GM18951 (cell line): ENCODE data around the gene HPS4.

Experiments used
- POLR2A ChIP-seq: IDR thresholded peaks from 4 replicates; pipeline ENCODE4 v1.6.1; 2011; ENCODE audit warnings: mild to moderate bottlenecking; ENCODE audit not compliant: insufficient read length, insufficient read depth; ENCODE audit errors: extremely low read depth
- in situ Hi-C: fragments of 300-500 bp; cut with MboI; formaldehyde crosslinking; loops from one replicate; pipeline ENCODE4 v1.12.0; 2022; ENCODE audit warnings: low sequenced_read_pairs, mixed read lengths, inconsistent platforms; ENCODE audit not compliant: unreplicated experiment

HPS4 gene

GRCh38 chr22:26486394-26486793, 2.8 kb upstream of the HPS4 start:
- in situ Hi-C loops: no loop called here
- TF ChIP-seq POLR2A: no peak

DNA sequence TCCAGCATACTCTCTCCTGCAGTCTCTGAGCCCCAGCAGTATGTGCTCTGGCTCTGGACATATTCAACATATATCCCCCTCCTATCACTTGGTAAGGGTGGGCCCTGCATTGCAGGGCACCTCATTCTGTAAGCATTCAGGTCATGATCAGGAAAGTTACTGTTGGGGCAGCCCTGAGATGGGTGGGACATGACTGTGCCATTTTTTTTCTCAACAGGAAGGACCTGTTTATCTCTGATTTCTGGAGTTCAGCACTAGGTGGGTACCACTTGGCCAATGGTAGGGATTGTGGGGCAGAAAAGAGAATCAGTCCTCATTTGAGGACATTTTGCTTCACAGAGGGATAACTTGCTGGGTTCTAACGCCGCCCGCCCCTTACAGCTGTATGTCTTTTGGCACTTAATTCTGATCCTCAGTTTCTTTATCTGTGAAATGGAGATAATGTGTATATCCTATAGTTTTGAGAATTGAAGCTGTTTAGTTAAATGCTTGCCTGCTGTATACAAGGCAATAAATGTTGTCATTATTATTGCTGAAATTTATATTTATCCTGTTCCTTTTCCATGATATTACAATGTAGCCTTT, 2.3 kb upstream of the HPS4 start:
- in situ Hi-C loops: no loop called here
- TF ChIP-seq POLR2A: no peak

- in situ Hi-C loops: no loop called here
- TF ChIP-seq POLR2A: no peak
Observed at GRCh38 chr22:26485013-26485412, 1.4 kb upstream of the HPS4 start.

GRCh38 chr22:26484360-26484706, 750 bp upstream of the HPS4 start:
- no peak for TF ChIP-seq POLR2A
- in situ Hi-C loops: no loop called here

DNA sequence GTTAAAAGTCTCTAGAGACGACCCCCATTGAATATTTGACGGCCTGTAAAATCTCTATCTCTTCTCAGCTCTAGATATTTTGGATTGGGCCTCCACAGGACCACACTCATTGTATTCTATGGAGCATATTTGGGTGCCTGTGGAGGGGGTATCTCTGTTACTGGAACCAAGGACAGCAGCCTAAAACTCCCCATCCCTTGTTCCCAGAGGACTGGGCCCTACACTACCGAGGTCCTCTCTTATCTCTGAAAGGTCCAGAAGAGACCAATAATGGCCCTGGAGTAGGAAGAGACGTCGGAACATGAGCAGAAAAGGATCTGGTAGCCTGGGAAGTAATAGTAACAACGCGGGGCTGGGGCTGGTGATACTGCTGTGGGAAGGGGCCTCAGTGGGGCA, 542 bp downstream of the HPS4 start:
- in situ Hi-C loops: no loop called here
- no peak for TF ChIP-seq POLR2A

DNA sequence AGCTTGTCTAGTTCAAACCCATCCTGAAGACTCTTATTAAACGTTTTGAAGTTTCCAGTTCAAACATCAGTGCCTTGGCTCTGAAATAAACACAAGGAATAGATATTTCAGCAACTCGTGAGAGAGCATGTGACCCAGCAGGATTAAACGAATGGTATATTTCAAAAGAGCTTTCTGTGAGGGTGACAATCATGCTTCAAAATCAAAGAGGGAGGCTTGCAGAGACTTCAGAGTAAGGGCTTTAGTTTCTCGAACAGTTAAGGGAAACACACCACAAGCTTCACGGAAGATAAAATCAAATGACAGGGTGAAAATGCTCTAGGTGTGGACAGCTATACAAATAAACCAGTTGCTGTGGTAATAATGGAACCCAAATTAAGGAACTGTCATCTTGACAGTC, 1.4 kb downstream of the HPS4 start:
- no peak for TF ChIP-seq POLR2A
- in situ Hi-C loops: no loop called here

- no peak for TF ChIP-seq POLR2A
- in situ Hi-C loops: no loop called here
Observed at GRCh38 chr22:26481694-26482093, 1.9 kb downstream of the HPS4 start.

- in situ Hi-C loops: no loop called here
- no peak for TF ChIP-seq POLR2A
Observed at GRCh38 chr22:26481112-26481693, 2.4 kb downstream of the HPS4 start.

DNA sequence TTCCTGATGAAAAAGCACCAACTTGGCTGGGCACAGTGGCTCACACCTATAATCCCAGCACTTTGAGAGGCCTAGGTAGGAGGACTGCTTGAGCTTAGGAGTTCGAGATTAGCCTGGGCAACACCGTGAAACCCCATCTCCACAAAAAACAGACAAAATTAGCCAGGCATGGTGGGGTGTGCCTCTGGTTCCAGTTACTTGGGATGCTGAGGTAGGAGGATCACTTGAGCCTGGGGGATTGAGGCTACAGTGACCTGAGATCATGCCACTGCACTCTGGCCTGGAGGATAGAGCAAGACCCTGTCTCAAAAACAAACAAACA, 3.0 kb downstream of the HPS4 start:
- in situ Hi-C loops: no loop called here
- TF ChIP-seq POLR2A: no peak

GRCh38 chr22:26479792-26480610, 3.6 kb downstream of the HPS4 start:
- in situ Hi-C loops: no loop called here
- no peak for TF ChIP-seq POLR2A

GRCh38 chr22:26479043-26479791, 4.4 kb downstream of the HPS4 start:
- in situ Hi-C loops: no loop called here
- peak; percentile 34 for TF ChIP-seq POLR2A

- in situ Hi-C loops: no loop called here
- TF ChIP-seq POLR2A: no peak
Observed at GRCh38 chr22:26477341-26477731, 6.2 kb downstream of the HPS4 start.

GRCh38 chr22:26476705-26477340, 6.8 kb downstream of the HPS4 start:
- no peak for TF ChIP-seq POLR2A

DNA sequence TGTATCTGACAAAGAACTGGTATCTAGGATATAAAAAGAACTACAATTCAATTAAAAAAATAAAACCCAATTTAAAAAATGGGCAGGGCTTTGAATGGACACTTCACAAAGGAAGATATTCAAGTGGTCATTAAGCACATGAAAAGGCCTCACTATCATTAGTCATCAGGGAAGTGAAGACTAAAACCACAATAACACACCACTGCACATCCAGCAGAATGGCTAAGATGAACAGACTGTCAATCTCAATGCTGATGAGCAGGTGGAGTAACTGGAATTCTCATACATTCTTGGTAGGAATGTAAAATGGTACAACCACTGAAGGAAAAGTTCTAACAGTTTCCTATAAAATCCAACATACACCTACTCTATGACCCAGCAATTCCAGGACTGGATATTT, 8.9 kb downstream of the HPS4 start:
- in situ Hi-C loops: loop anchor here (25.0 kb wide), 1 partner anchor 112 kb away; no protein-coding TSS in a partner anchor
- TF ChIP-seq POLR2A: no peak

More at GRCh38 chr22:26476705-26477340, 6.8 kb downstream of the HPS4 start:
- in situ Hi-C loops: no loop called here
